SU-DHL-6 (cell line): ENCODE data around the gene IGF2BP3.

ENCODE experiments used
- EZH2phosphoT487 ChIP-seq: fragments of 200-600 bp; sonication (generic), shearing (Covaris generic); conservative IDR thresholded peaks from 2 replicates; pipeline ENCODE4 v1.6.1; 2018; ENCODE audit warnings: mild to moderate bottlenecking, antibody characterized with exemption, low read length, moderate library complexity, mixed read lengths
- TF ChIP-seq, protein P1 (sequence below): fragments of 200-600 bp; sonication (generic); IDR thresholded peaks from one replicate; pipeline ENCODE4 v1.5.1; 2017; ENCODE audit warnings: antibody characterized with exemption, mild to moderate bottlenecking, low read length, moderate library complexity; ENCODE audit not compliant: insufficient read depth, poor library complexity, severe bottlenecking

DNA sequence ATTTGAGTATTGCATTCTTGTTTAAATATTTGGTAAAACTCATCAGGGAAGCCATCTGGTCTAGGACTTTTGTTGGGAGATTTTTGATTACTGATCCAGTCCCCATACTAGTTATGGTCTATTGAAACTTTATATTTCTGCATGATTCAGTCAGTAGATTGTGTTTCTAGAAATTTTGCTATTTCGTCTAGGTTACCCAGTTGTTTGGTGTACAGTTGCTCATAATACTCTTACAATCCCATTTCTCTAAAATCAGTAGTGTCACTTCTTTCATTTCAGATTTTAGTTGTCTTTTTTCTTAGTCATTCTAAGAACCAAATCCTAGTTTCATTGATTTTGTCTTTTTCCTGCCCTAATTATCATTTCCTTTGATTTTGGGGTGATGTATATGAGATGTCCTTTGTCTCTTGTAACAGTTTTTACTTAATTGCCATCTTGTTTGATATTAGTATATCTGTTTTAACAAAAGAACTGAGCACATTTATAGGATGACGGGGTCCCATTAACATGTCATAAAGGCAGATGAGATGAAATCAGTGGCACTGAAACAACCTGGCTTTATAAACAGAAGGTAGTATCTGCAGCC, 163.3 kb downstream of the IGF2BP3 start:
- TF ChIP-seq EZH2phosphoT487, result no peak
- TF ChIP-seq, protein P1, sequence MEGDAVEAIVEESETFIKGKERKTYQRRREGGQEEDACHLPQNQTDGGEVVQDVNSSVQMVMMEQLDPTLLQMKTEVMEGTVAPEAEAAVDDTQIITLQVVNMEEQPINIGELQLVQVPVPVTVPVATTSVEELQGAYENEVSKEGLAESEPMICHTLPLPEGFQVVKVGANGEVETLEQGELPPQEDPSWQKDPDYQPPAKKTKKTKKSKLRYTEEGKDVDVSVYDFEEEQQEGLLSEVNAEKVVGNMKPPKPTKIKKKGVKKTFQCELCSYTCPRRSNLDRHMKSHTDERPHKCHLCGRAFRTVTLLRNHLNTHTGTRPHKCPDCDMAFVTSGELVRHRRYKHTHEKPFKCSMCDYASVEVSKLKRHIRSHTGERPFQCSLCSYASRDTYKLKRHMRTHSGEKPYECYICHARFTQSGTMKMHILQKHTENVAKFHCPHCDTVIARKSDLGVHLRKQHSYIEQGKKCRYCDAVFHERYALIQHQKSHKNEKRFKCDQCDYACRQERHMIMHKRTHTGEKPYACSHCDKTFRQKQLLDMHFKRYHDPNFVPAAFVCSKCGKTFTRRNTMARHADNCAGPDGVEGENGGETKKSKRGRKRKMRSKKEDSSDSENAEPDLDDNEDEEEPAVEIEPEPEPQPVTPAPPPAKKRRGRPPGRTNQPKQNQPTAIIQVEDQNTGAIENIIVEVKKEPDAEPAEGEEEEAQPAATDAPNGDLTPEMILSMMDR, result no peak
